ENCODE measurements around the gene NHP2. TPM values are rescaled to one million over a fixed set of nuclear protein-coding genes. Genes with fewer than 3 reads are reported as not detected.
A peak's percentile ranks its signal among the peaks of the same experiment; 100 is the strongest.

Gene NHP2
- total and polyA plus RNA-seq, 9 of the 15 experiments (the other 6 are each of a cell fraction or from before 2014, with no cell fraction given) = 52.8 to 622 (median 144) TPM

GRCh38 chr5:178153530-178154340 is at the start of gene NHP2 (continued):
- peak; percentile 96 for TF ChIP-seq ZNF407 (IDR thresholded peaks at IDR 0.05; ENCODE audit: low read depth)
- TF ChIP-seq JUN (IDR thresholded peaks at IDR 0.05; ENCODE audit: borderline replicate concordance, low read depth, low read length) = peak; percentile 50; the same call in 1 of the 2 replicates
- TF ChIP-seq JUN (CRISPR knock-in tag; IDR thresholded peaks at IDR 0.05; ENCODE audit: borderline replicate concordance) = no peak
- peak; percentile 86 for TF ChIP-seq ZNF384 (IDR thresholded peaks at IDR 0.05; ENCODE audit: low read depth, low read length)

Measured in K562 (cell line).